ENCODE measurements around the gene ALPP. TPM values are rescaled to one million over a fixed set of nuclear protein-coding genes. Genes with fewer than 3 reads are reported as not detected.
"Not testable (repeated sequence)": the region's sequence is repeated elsewhere in the genome, so short reads cannot be mapped to it uniquely, and the experiment has no call there.

Gene ALPP
- polyA plus RNA-seq, 3 donors from 2014 or later: not detected

- no peak for DNase-seq
- peaks cover 16 to 19% of the 10 kb centered on the region in 2 donors for H3K4me1 Mint-ChIP-seq
- peak overlapping the region in 3 of 6 donors; percentile 48 to 66 (median 53) for H3K27ac Mint-ChIP-seq
- peak overlapping the region; percentile 67 to 90 (median 77) for H3K4me3 Mint-ChIP-seq
- H3K27me3 Mint-ChIP-seq (ENCODE audit: low read depth in 3 of 3): peaks cover 0 to 3% (median 0%) of the 10 kb centered on the region in 3 donors
- H3K36me3 Mint-ChIP-seq: no peaks in the 10 kb centered on the region
- H3K9me3 Mint-ChIP-seq: peaks cover 0 to 1% (median 0%) of the 10 kb centered on the region in 6 donors
Measured at GRCh38 chr2:232363784-232364615, 14.6 kb upstream of the ALPP start.

- H3K4me1 Mint-ChIP-seq: peaks cover 16 to 19% of the 10 kb centered on the region in 2 donors
- DNase-seq; H3K27me3 Mint-ChIP-seq (ENCODE audit: low read depth in 3 of 3); H3K27ac Mint-ChIP-seq; H3K9me3 Mint-ChIP-seq; H3K36me3 Mint-ChIP-seq: not testable (repeated sequence)
- H3K4me3 Mint-ChIP-seq: peak overlapping the region in 1 of 5 donors; percentile 24
Measured at GRCh38 chr2:232364806-232365594, 13.6 kb upstream of the ALPP start.

GRCh38 chr2:232365621-232366321 is 12.8 kb upstream of the ALPP start:
- H3K27ac Mint-ChIP-seq: no peak overlapping the region
- peaks cover 16 to 19% of the 10 kb centered on the region in 2 donors for H3K4me1 Mint-ChIP-seq
- H3K27me3 Mint-ChIP-seq (ENCODE audit: low read depth in 3 of 3): peaks cover 0 to 3% (median 2%) of the 10 kb centered on the region in 3 donors
- H3K9me3 Mint-ChIP-seq: peaks cover 0 to 1% (median 0%) of the 10 kb centered on the region in 6 donors
- no peak for DNase-seq
- no peak overlapping the region for H3K4me3 Mint-ChIP-seq
- H3K36me3 Mint-ChIP-seq: no peaks in the 10 kb centered on the region

DNA sequence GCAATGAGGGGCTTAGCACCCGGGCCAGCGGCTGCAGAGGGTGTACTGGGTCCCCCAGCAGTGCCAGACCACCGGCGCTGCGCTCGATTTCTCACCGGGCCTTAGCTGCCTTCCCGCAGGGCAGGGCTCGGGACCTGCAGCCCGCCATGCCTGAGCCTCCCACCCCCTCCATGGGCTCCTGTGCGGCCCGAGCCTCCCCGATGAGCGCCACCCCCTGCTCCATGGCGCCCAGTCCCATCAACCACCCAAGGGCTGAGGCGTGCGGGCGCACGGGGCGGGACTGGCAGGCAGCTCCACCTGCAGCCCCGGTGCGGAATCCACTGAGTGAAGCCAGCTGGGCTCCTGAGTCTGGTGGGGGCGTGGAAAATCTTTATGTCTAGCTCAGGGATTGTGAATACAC is 12.1 kb upstream of the ALPP start:
- H3K9me3 Mint-ChIP-seq; H3K27ac Mint-ChIP-seq; H3K4me3 Mint-ChIP-seq; H3K27me3 Mint-ChIP-seq (ENCODE audit: low read depth in 3 of 3); H3K36me3 Mint-ChIP-seq; DNase-seq: not testable (repeated sequence)
- peaks cover 16 to 19% of the 10 kb centered on the region in 2 donors for H3K4me1 Mint-ChIP-seq

GRCh38 chr2:232367016-232367415 is 11.5 kb upstream of the ALPP start:
- DNase-seq: no peak
- peaks cover 16 to 19% of the 10 kb centered on the region in 2 donors for H3K4me1 Mint-ChIP-seq
- H3K36me3 Mint-ChIP-seq: no peaks in the 10 kb centered on the region
- H3K4me3 Mint-ChIP-seq: no peak overlapping the region
- H3K27me3 Mint-ChIP-seq (ENCODE audit: low read depth in 3 of 3): peaks cover 0 to 5% (median 2%) of the 10 kb centered on the region in 3 donors
- H3K9me3 Mint-ChIP-seq: peaks cover 0 to 1% (median 0%) of the 10 kb centered on the region in 6 donors
- no peak overlapping the region for H3K27ac Mint-ChIP-seq

- H3K36me3 Mint-ChIP-seq: no peaks in the 10 kb centered on the region
- H3K4me1 Mint-ChIP-seq: peaks cover 13 to 16% of the 10 kb centered on the region in 2 donors
Measured at GRCh38 chr2:232367591-232368233, 10.8 kb upstream of the ALPP start.

GRCh38 chr2:232368311-232368731 is 10.2 kb upstream of the ALPP start:
- Mint-ChIP-seq H3K4me3 (no peak overlapping the region), H3K27me3 (ENCODE audit: low read depth in 3 of 3) (peaks cover 0 to 5% (median 2%) of the 10 kb centered on the region in 3 donors), H3K36me3 (no peaks in the 10 kb centered on the region), H3K4me1 (peaks cover 10 to 13% of the 10 kb centered on the region in 2 donors), H3K9me3 (no peaks in the 10 kb centered on the region), H3K27ac (no peak overlapping the region)
- no peak for DNase-seq

More at GRCh38 chr2:232367591-232368233, 10.8 kb upstream of the ALPP start:
- Mint-ChIP-seq H3K9me3 (no peaks in the 10 kb centered on the region), H3K27ac (no peak overlapping the region), H3K27me3 (ENCODE audit: low read depth in 3 of 3) (peaks cover 0 to 5% (median 2%) of the 10 kb centered on the region in 3 donors), H3K4me3 (no peak overlapping the region)
- no peak for DNase-seq

- Mint-ChIP-seq H3K4me1 (peaks cover 1 to 5% of the 10 kb centered on the region in 2 donors), H3K4me3 (no peak overlapping the region), H3K36me3 (no peaks in the 10 kb centered on the region), H3K27ac (no peak overlapping the region), H3K27me3 (ENCODE audit: low read depth in 3 of 3) (peaks cover 0 to 3% (median 2%) of the 10 kb centered on the region in 3 donors), H3K9me3 (no peaks in the 10 kb centered on the region)
- DNase-seq: no peak
Measured at GRCh38 chr2:232369126-232369951, 9.2 kb upstream of the ALPP start.

DNA sequence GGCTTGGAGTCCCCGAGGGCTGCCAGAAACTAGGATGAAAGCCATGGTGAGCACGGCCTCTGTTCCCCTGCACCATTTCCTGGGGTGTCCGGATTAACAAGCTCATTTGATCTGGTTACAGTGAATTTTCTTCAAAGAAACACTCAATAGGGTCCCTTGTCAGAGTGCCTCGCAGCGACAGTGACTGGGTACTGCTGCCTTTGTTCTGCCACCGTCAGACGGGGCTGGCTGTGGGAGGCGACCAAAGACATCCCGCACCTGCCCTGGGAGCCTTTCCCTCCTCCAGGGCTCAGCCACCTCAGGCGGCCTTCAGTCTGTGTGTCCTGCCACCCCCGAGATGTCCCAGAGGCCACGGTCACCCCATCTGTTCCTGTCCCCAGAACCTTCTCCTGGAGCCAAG is 8.5 kb upstream of the ALPP start:
- DNase-seq; H3K4me3 Mint-ChIP-seq; H3K36me3 Mint-ChIP-seq; H3K4me1 Mint-ChIP-seq; H3K27me3 Mint-ChIP-seq (ENCODE audit: low read depth in 3 of 3); H3K27ac Mint-ChIP-seq; H3K9me3 Mint-ChIP-seq: not testable (repeated sequence)

DNA sequence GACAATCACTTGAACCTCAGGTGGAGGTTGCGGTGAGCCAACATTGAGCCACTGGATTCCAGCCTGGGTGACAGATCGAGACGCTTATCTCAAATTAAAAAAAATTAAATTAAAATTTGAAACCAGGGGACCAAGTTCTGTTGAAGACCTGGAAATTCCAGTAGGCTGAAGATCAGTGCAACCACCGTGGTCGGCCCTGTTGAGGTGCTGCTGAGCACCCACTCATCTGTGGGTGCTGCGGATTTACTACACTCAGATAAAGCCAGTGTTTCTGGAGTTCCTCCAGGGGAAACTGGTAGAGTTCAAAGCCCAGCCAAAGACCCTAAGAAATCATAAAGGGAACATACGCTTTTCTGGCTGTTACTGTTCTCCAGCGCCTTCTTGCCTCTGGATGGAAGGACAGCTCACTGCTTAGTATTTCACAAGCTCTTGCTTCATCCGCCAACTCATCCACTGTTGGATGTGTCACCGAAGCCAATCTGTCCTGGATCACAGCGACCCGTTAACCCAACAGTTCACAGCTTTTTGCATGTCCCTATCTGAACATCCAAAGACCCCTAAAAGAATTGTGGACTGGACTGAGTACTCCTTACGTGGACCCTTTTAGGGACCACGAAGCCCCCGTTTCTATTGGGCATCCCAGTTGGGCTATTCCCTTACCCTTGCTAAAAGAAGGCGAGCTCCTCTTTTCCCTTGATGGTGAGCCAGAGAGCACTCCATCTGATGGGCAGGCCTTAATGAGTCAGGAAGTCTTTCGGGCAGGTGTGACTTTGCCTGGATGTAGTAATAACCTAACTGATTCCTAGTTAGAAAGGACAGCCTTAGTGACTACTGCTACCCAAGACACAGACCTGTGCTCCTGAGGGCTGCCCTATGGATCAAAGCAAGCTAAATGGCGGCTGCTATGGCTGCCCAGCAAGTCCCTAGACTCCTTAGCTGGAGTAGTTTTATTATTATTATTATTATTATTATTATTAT is 6.0 kb upstream of the ALPP start:
- H3K36me3 Mint-ChIP-seq: no peaks in the 10 kb centered on the region
- DNase-seq: no peak
- H3K9me3 Mint-ChIP-seq: no peaks in the 10 kb centered on the region
- H3K27ac Mint-ChIP-seq: no peak overlapping the region
- H3K4me1 Mint-ChIP-seq: no peaks in the 10 kb centered on the region
- H3K27me3 Mint-ChIP-seq (ENCODE audit: low read depth in 3 of 3): peaks cover 0 to 4% (median 3%) of the 10 kb centered on the region in 3 donors
- H3K4me3 Mint-ChIP-seq: no peak overlapping the region

DNA sequence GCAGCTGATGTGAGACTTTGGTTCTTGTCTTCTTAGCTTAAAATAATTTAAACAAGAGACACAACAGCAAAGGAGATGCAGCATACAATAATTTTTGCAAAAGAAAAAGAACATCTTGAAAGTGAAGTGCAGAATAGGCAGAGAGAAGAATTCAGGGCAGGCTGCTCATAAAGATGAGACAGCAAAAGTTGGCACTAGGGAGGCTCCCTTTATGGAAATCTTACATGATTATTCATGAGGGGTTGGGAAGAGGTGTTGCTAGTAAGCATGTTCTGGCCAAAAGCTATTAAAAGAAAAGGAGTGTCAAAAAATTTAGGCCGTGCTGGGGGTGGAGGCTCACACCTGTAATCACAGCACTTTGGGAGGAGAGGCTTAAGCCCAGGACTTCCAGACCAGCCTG is 4.2 kb upstream of the ALPP start:
- Mint-ChIP-seq H3K27ac (no peak overlapping the region), H3K27me3 (ENCODE audit: low read depth in 3 of 3) (peaks cover 0 to 4% (median 3%) of the 10 kb centered on the region in 3 donors), H3K4me1 (no peaks in the 10 kb centered on the region), H3K4me3 (no peak overlapping the region), H3K9me3 (no peaks in the 10 kb centered on the region), H3K36me3 (no peaks in the 10 kb centered on the region)
- DNase-seq: no peak

- Mint-ChIP-seq H3K9me3 (no peaks in the 10 kb centered on the region), H3K27me3 (ENCODE audit: low read depth in 3 of 3) (peaks cover 0 to 3% (median 2%) of the 10 kb centered on the region in 3 donors), H3K36me3 (no peaks in the 10 kb centered on the region), H3K4me1 (no peaks in the 10 kb centered on the region), H3K4me3 (no peak overlapping the region), H3K27ac (no peak overlapping the region)
- no peak for DNase-seq
Measured at GRCh38 chr2:232375164-232375563, 3.4 kb upstream of the ALPP start.
